ENCODE measurements around the gene LGR4. TPM values are rescaled to one million over a fixed set of nuclear protein-coding genes. Genes with fewer than 3 reads are reported as not detected.
A peak's percentile ranks its signal among the peaks of the same experiment; 100 is the strongest.

Gene LGR4
- total RNA-seq, 4 donors from 2014 or later = 28.7 to 165 (median 120) TPM

GRCh38 chr11:27391331-27392015, 81.1 kb downstream of the LGR4 start:
- Histone ChIP-seq H3K27me3 (no peaks in the 10 kb centered on the region), H3K36me3 (no peaks in the 10 kb centered on the region), H3K4me1 (peaks cover 21 to 84% (median 49%) of the 10 kb centered on the region in 4 donors), H3K27ac (peak overlapping the region; percentile 29 to 68 (median 48)), H3K9me3 (no peaks in the 10 kb centered on the region), H3K4me3 (no peak overlapping the region)
- no peak for DNase-seq
- no peak for TF ChIP-seq EP300 (IDR thresholded peaks at IDR 0.05; ENCODE audit: low read depth)
- TF ChIP-seq POLR2A (IDR thresholded peaks at IDR 0.05) = no peak
- no peak for TF ChIP-seq CTCF (IDR thresholded peaks at IDR 0.05)
- TF ChIP-seq POLR2AphosphoS5 (IDR thresholded peaks at IDR 0.05) = no peak
- in situ Hi-C loops (cut with MboI; ENCODE audit: low pct_ligation_motif_present in 1 of 4, low pct_unique_long_range_greater_than_20kb in 1 of 4, low sequenced_read_pairs in 3 of 4) (no loop called here), intact Hi-C loops (cut with DNase I; ENCODE audit: low total_unique reads) (no loop called here)
- 86 to 91% methylated on average over 5 of the region's 5 CpGs for WGBS, 2 donors (ENCODE audit: low coverage in 1 of 2)

GRCh38 chr11:27390318-27391295, 82.0 kb downstream of the LGR4 start:
- DNase-seq = no peak
- intact Hi-C loops (cut with DNase I; ENCODE audit: low total_unique reads) = no loop called here
- Histone ChIP-seq H3K9me3 (no peaks in the 10 kb centered on the region), H3K4me3 (no peak overlapping the region), H3K4me1 (peaks cover 13 to 75% (median 41%) of the 10 kb centered on the region in 4 donors), H3K27me3 (no peaks in the 10 kb centered on the region), H3K27ac (peak overlapping the region in 3 of 4 donors; percentile 59 to 68 (median 61)), H3K36me3 (no peaks in the 10 kb centered on the region)
- in situ Hi-C loops (cut with MboI; ENCODE audit: low pct_ligation_motif_present in 1 of 4, low pct_unique_long_range_greater_than_20kb in 1 of 4, low sequenced_read_pairs in 3 of 4) = no loop called here
- TF ChIP-seq EP300 (IDR thresholded peaks at IDR 0.05; ENCODE audit: low read depth) (no peak), POLR2AphosphoS5 (IDR thresholded peaks at IDR 0.05) (no peak), POLR2A (IDR thresholded peaks at IDR 0.05) (no peak), CTCF (IDR thresholded peaks at IDR 0.05) (no peak)
- 68 to 81% methylated on average over 6 of the region's 6 CpGs for WGBS, 2 donors (ENCODE audit: low coverage in 1 of 2)

- no peaks in the 10 kb centered on the region for H3K9me3 ChIP-seq
- WGBS, 2 donors (ENCODE audit: low coverage in 1 of 2) = 24 to 29% methylated on average over 1 of the region's 1 CpG
- no peak for DNase-seq
- no peaks in the 10 kb centered on the region for H3K27me3 ChIP-seq
- peaks cover 6 to 58% (median 30%) of the 10 kb centered on the region in 4 donors for H3K4me1 ChIP-seq
- in situ Hi-C loops (cut with MboI; ENCODE audit: low pct_ligation_motif_present in 1 of 4, low pct_unique_long_range_greater_than_20kb in 1 of 4, low sequenced_read_pairs in 3 of 4) = loop anchor here in 1 of 4 donors (10.0 kb wide), 1 partner anchor 86 kb away; the partner anchor contains the start of gene LGR4
- TF ChIP-seq POLR2AphosphoS5 (IDR thresholded peaks at IDR 0.05) (peak in 1 of 3 donors; percentile 12), CTCF (IDR thresholded peaks at IDR 0.05) (no peak), POLR2A (IDR thresholded peaks at IDR 0.05) (no peak), EP300 (IDR thresholded peaks at IDR 0.05; ENCODE audit: low read depth) (no peak)
- H3K4me3 ChIP-seq = no peak overlapping the region
- no peaks in the 10 kb centered on the region for H3K36me3 ChIP-seq
- intact Hi-C loops (cut with DNase I; ENCODE audit: low total_unique reads) = no loop called here
- H3K27ac ChIP-seq = peak overlapping the region; percentile 37 to 68 (median 60)
Measured at GRCh38 chr11:27388869-27389268, 83.7 kb downstream of the LGR4 start.

- no peak overlapping the region for H3K4me3 ChIP-seq
- H3K27me3 ChIP-seq = no peaks in the 10 kb centered on the region
- no peaks in the 10 kb centered on the region for H3K36me3 ChIP-seq
- in situ Hi-C loops (cut with MboI; ENCODE audit: low pct_ligation_motif_present in 1 of 4, low pct_unique_long_range_greater_than_20kb in 1 of 4, low sequenced_read_pairs in 3 of 4) = loop anchor here in 1 of 4 donors (10.0 kb wide), 1 partner anchor 87 kb away; the partner anchor contains the start of gene LGR4
- H3K9me3 ChIP-seq = no peaks in the 10 kb centered on the region
- DNase-seq = no peak
- intact Hi-C loops (cut with DNase I; ENCODE audit: low total_unique reads) = no loop called here
- H3K27ac ChIP-seq = peak overlapping the region in 3 of 4 donors; percentile 44 to 61 (median 59)
- TF ChIP-seq POLR2A (IDR thresholded peaks at IDR 0.05) (no peak), EP300 (IDR thresholded peaks at IDR 0.05; ENCODE audit: low read depth) (no peak), POLR2AphosphoS5 (IDR thresholded peaks at IDR 0.05) (no peak), CTCF (IDR thresholded peaks at IDR 0.05) (no peak)
- 45 to 50% methylated on average over 1 to 2 of the region's 2 CpGs for WGBS, 2 donors (ENCODE audit: low coverage in 1 of 2)
- peaks cover 6 to 52% (median 27%) of the 10 kb centered on the region in 4 donors for H3K4me1 ChIP-seq
Measured at GRCh38 chr11:27388001-27388400, 84.6 kb downstream of the LGR4 start.
